Lower lobe of right lung (tissue), 2 donors: ENCODE measurements around the gene PALLD. TPM values are rescaled to one million over a fixed set of nuclear protein-coding genes. Genes with fewer than 3 reads are reported as not detected.
A peak's percentile ranks its signal among the peaks of the same experiment; 100 is the strongest.

Experiments
- ATAC-seq, 2 donors: fragments of 200-7000 bp; cut with Tn5 transposase; one replicate each; pipeline ENCODE4 v1.9.1; 2020 to 2022; ENCODE audit warnings: mild to moderate bottlenecking in 2 of 2, moderate library complexity in 2 of 2
- DNase-seq: peaks from one replicate; pipeline ENCODE4 v3.0.0-alpha.2; 2020
- H3K27ac ChIP-seq: fragments of 200-600 bp; one replicate; pipeline ENCODE4 v1.8.0; 2022
- H3K27me3 ChIP-seq: fragments of 200-600 bp; one replicate; pipeline ENCODE4 v1.8.0; 2022; ENCODE audit warnings: low read depth
- H3K36me3 ChIP-seq: fragments of 200-600 bp; one replicate; pipeline ENCODE4 v1.8.0; 2022; ENCODE audit warnings: mild to moderate bottlenecking
- H3K4me1 ChIP-seq: fragments of 200-600 bp; one replicate; pipeline ENCODE4 v1.8.0; 2022
- H3K4me3 ChIP-seq: fragments of 200-600 bp; one replicate; pipeline ENCODE4 v1.8.0; 2022; ENCODE audit warnings: mild to moderate bottlenecking
- H3K9me3 ChIP-seq: fragments of 200-600 bp; one replicate; pipeline ENCODE4 v1.8.0; 2022
- intact Hi-C: fragments of 100-400 bp; cut with DNase I; formaldehyde crosslinking; loops from one replicate; pipeline ENCODE4 v1.11.0; 2022
- total RNA-seq: library from RNA; stranded (reverse); fragmentation: NEBNext Ultra II Directional; extraction: Animal tissue kit (Norgen Biotek cat#: 25700); gene quantifications from one replicate; pipeline ENCODE4 v1.2.1, GENCODE V29; 2021
- TF ChIP-seq, protein P1 (sequence below): fragments of 200-600 bp; IDR thresholded peaks from one replicate; pipeline ENCODE4 v1.8.0; 2022; ENCODE audit warnings: antibody characterized with exemption, mild to moderate bottlenecking
- donor health status: DM: no; HTN: yes; CAD: no; lungs with severe emphysema.

Gene PALLD
- total RNA-seq, 1 donor from 2014 or later, result 91.9 TPM

DNA sequence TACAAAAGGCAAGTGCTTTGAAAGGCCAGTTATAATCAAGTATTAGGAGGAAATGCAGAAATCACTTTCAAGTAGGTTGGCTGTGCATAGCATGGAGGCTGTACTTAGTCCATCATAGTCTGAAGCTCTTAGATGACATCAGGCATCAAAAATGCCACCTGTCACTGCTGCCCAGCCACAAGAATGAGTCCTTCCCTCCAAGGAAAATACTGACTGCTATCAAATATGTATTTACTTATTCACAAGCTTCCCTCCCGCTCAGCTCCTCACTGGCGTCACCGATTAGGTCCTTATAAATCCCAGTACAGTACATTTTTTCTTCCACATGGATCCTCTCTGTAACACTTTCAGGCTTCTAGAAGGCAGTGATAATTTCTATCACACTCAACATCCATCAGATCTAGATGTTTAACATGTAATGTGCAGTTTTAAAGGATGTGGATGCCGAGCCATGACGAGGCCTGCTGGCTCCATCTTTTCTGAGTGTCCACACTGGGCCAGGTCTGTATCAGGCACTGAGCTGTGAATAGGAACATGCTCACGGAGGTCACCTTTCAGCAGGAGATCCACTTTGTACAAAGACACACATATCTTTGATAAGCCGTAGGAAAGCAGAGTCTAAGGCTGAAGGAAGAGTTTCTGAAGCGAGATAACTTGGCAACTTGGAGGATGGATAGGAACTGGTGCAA lies 121.9 kb downstream of the PALLD start:
- no peaks in the 10 kb centered on the region for H3K9me3 ChIP-seq
- H3K4me3 ChIP-seq, result no peak overlapping the region
- DNase-seq (no peak), ATAC-seq (peak; percentile 62 to 83)
- TF ChIP-seq, protein P1, sequence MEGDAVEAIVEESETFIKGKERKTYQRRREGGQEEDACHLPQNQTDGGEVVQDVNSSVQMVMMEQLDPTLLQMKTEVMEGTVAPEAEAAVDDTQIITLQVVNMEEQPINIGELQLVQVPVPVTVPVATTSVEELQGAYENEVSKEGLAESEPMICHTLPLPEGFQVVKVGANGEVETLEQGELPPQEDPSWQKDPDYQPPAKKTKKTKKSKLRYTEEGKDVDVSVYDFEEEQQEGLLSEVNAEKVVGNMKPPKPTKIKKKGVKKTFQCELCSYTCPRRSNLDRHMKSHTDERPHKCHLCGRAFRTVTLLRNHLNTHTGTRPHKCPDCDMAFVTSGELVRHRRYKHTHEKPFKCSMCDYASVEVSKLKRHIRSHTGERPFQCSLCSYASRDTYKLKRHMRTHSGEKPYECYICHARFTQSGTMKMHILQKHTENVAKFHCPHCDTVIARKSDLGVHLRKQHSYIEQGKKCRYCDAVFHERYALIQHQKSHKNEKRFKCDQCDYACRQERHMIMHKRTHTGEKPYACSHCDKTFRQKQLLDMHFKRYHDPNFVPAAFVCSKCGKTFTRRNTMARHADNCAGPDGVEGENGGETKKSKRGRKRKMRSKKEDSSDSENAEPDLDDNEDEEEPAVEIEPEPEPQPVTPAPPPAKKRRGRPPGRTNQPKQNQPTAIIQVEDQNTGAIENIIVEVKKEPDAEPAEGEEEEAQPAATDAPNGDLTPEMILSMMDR, result no peak
- intact Hi-C loops, result no loop called here
- no peaks in the 10 kb centered on the region for H3K36me3 ChIP-seq
- H3K27me3 ChIP-seq, result peaks cover 3% of the 10 kb centered on the region
- H3K4me1 ChIP-seq, result no peaks in the 10 kb centered on the region
- H3K27ac ChIP-seq, result no peak overlapping the region

DNA sequence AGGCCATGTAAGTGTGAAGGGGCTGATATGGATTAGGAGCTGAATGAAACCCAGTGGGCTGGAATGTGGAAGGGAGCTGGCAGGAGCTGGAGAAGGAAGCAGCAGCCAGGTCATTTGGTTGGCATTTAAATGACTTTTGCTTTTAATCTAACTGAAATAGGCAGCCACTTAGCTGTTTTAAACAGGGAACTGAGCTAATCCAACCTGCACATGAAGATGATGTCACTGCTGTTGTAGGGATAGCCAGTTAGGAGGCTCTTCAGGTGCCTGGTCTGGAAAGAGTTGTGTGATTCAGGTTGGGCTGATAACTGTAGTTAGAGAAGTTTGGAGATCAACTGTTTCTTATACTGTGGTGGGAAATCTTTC lies 122.4 kb downstream of the PALLD start:
- H3K4me3 ChIP-seq, result no peak overlapping the region
- DNase-seq (no peak), ATAC-seq (peak in 1 of 2 donors; percentile 61)
- H3K4me1 ChIP-seq, result no peaks in the 10 kb centered on the region
- TF ChIP-seq, protein P1, result no peak
- intact Hi-C loops, result no loop called here
- H3K27me3 ChIP-seq, result peaks cover 3% of the 10 kb centered on the region
- no peak overlapping the region for H3K27ac ChIP-seq
- H3K36me3 ChIP-seq, result no peaks in the 10 kb centered on the region
- no peaks in the 10 kb centered on the region for H3K9me3 ChIP-seq

DNA sequence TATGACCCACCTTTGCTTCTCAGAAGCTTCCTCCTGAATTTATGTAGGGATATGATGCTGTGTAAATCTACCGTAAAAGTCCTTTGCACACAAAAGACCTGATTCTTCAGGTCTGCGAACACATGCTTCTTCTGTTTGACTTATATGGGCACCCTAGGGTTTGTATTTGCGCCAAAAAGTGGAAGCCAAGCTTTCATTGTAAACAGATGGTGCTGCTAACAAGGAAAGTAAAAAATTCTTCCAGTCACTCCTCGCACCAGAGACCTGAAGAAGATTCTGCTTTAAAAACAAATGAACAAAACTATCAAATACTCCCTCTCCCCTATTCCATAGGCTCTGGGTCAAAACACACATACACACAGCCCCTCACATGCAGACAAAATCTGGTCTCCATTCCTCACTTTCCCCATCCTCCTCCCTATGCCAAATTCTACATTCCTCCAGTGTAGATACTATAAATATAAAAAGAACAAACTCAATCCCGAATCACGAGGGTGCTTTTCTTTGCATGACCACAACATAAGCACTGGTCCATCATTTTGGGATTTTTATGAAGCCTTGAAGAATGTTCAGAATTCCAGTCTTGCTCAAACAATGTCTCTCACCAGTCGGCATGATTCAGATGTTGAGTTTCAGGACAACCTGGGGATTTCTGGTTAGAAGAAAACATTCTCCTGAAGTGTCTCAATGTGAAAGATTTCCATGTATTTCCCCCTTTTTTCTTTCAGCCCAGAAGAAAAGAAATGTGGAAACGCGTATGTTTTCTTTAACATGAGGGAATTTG lies 125.1 kb downstream of the PALLD start:
- Histone ChIP-seq H3K4me1 (no peaks in the 10 kb centered on the region), H3K4me3 (no peak overlapping the region), H3K27me3 (peaks cover 3% of the 10 kb centered on the region), H3K36me3 (no peaks in the 10 kb centered on the region), H3K27ac (no peak overlapping the region), H3K9me3 (no peaks in the 10 kb centered on the region)
- DNase-seq (no peak), ATAC-seq (no peak)
- TF ChIP-seq, protein P1, result no peak
- intact Hi-C loops, result no loop called here

DNA sequence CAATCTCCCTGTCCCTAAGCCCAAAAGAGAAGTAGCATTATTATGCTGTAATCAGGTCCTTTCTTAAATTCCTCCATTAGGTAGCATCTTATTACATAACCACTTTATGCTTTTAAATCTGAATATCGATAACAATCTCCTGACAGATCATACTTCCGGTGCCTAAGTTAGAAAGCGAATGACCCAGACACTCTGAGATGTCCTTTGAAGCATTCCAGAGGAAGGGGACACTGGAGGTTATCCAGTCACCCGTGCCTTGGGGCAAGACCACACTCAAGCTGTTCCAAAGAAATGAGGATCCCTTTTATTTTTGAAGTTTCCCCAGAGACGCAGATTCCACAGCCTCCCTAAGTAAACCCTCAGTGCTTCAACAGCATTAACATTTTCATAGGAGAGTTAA lies 125.7 kb downstream of the PALLD start:
- no peak for ATAC-seq
- intact Hi-C loops, result no loop called here

DNA sequence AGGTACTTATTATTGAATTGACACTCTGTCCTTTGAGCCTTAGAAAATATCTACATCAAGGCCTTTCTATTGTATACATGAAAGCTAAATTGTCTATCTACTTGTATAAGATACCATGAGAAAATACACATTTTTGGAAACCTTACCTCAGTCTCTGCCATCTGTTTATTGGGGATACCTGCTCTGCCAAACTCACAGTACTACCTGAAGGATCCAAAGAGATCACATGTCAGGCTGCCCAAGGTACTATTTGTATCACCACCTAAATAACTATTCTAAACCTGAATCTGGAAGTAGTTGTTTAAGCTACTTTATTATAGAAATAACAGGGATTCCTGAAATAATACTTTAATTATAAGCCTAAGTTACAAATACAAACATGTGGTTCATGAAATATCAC lies 126.2 kb downstream of the PALLD start:
- Histone ChIP-seq H3K4me1 (no peaks in the 10 kb centered on the region), H3K9me3 (no peaks in the 10 kb centered on the region), H3K27ac (no peak overlapping the region), H3K36me3 (no peaks in the 10 kb centered on the region), H3K4me3 (no peak overlapping the region), H3K27me3 (peaks cover 3% of the 10 kb centered on the region)
- DNase-seq, result no peak
- intact Hi-C loops, result no loop called here
- TF ChIP-seq, protein P1, result no peak
- ATAC-seq, result no peak

More for the DNA sequence above, 125.7 kb downstream of the PALLD start:
- DNase-seq, result no peak
- TF ChIP-seq, protein P1, result no peak
- H3K9me3 ChIP-seq, result no peaks in the 10 kb centered on the region
- no peaks in the 10 kb centered on the region for H3K4me1 ChIP-seq
- H3K36me3 ChIP-seq, result no peaks in the 10 kb centered on the region
- H3K4me3 ChIP-seq, result no peak overlapping the region
- peaks cover 3% of the 10 kb centered on the region for H3K27me3 ChIP-seq
- H3K27ac ChIP-seq, result no peak overlapping the region
